SK-N-MC (cell line): ENCODE measurements around the gene IL3RA.
"Not testable (repeated sequence)": the region's sequence is repeated elsewhere in the genome, so short reads cannot be mapped to it uniquely, and the experiment has no call there.

Experiments
- EZH2 ChIP-seq: fragments of 200-600 bp; sonication (generic); IDR thresholded peaks from one replicate; pipeline ENCODE4 v1.6.1; 2017; ENCODE audit warnings: antibody characterized with exemption
- FOXP2 ChIP-seq: optimal IDR thresholded peaks from 2 replicates; pipeline ENCODE3; 2011; ENCODE audit warnings: mild to moderate bottlenecking, moderate library complexity; ENCODE audit not compliant: insufficient read depth; ENCODE audit errors: extremely low read length, control extremely low read depth
- POLR2AphosphoS5 ChIP-seq: IDR thresholded peaks from 2 replicates; pipeline ENCODE4 v1.6.1; 2012; ENCODE audit warnings: mild to moderate bottlenecking, low read depth, low read length, borderline replicate concordance

- not testable (repeated sequence) for TF ChIP-seq POLR2AphosphoS5, EZH2, FOXP2
Measured at GRCh38 chrX:1308917-1309316, 27.7 kb upstream of the IL3RA start.
